Nephron progenitor cell (in vitro differentiated cells): Measurements from ENCODE around the gene PSAPL1.

Source experiments
- DNase-seq: peaks from one replicate; pipeline ENCODE4 v3.0.0; 2021
- H3K27ac Mint-ChIP-seq: 2 replicates; pipeline ENCODE4 v1.8.0; 2021; ENCODE audit warnings: mild to moderate bottlenecking, moderate library complexity, mixed read lengths
- H3K27me3 Mint-ChIP-seq: 2 replicates; pipeline ENCODE4 v1.8.0; 2021; ENCODE audit warnings: mild to moderate bottlenecking, low read depth, mixed read lengths; ENCODE audit not compliant: poor library complexity
- H3K36me3 Mint-ChIP-seq: 2 replicates; pipeline ENCODE4 v1.8.0; 2021; ENCODE audit warnings: low read depth, mixed read lengths
- H3K4me1 Mint-ChIP-seq: 2 replicates; pipeline ENCODE4 v1.8.0; 2021; ENCODE audit warnings: mixed read lengths
- H3K4me3 Mint-ChIP-seq: 2 replicates; pipeline ENCODE4 v1.8.0; 2021; ENCODE audit warnings: mild to moderate bottlenecking, moderate library complexity, mixed read lengths
- H3K9me3 Mint-ChIP-seq: 2 replicates; pipeline ENCODE4 v1.8.0; 2021; ENCODE audit warnings: mild to moderate bottlenecking, moderate library complexity, mixed read lengths
- TF ChIP-seq, protein P1 (sequence below): fragments of 200-600 bp; sonication (generic); IDR thresholded peaks from 2 replicates; pipeline ENCODE4 v1.5.0; 2021; ENCODE audit warnings: antibody characterized with exemption

Gene PSAPL1

DNA sequence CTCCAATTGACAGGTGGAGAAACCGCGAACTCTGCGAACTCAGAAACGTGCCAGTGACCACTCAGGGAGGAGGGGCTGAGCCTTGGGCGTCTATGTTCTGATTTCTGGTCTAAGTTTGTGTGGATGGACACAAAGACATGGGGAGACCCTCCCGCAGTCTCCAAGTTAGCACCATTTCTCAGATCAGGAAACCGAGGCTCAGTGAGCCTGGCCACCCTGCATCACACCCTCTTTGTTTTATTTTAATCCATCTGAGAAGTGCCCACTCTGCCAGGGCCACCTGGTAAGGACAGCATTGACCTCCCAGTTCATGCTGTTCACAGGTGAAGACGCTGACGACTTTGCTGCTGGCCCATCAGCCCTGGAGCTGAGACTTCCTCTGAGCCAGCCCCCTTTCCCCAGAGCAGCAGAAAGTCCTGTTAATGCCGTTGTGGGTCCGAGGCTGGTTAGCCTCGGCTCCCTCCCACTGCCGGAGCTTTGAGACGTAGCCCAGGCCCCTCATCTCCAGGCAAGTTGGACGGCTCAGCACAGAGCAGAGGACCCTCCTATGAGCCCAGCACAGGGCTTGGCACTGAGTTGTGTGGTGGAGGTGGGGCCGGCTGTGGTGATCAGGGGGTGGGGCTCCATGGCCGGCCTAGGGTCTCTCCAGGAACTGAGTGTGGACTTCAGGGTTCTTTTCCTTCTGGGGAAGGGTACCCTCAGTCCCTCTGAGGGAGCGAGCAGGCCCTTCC, 43.7 kb downstream of the PSAPL1 start:
- no peak overlapping the region for H3K4me3 Mint-ChIP-seq
- H3K27ac Mint-ChIP-seq, result no peak overlapping the region
- peaks cover 8% of the 10 kb centered on the region for H3K27me3 Mint-ChIP-seq
- DNase-seq, result no peak
- TF ChIP-seq, protein P1, sequence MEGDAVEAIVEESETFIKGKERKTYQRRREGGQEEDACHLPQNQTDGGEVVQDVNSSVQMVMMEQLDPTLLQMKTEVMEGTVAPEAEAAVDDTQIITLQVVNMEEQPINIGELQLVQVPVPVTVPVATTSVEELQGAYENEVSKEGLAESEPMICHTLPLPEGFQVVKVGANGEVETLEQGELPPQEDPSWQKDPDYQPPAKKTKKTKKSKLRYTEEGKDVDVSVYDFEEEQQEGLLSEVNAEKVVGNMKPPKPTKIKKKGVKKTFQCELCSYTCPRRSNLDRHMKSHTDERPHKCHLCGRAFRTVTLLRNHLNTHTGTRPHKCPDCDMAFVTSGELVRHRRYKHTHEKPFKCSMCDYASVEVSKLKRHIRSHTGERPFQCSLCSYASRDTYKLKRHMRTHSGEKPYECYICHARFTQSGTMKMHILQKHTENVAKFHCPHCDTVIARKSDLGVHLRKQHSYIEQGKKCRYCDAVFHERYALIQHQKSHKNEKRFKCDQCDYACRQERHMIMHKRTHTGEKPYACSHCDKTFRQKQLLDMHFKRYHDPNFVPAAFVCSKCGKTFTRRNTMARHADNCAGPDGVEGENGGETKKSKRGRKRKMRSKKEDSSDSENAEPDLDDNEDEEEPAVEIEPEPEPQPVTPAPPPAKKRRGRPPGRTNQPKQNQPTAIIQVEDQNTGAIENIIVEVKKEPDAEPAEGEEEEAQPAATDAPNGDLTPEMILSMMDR, result no peak
- no peaks in the 10 kb centered on the region for H3K9me3 Mint-ChIP-seq
- H3K36me3 Mint-ChIP-seq, result no peaks in the 10 kb centered on the region
- peaks cover 50% of the 10 kb centered on the region for H3K4me1 Mint-ChIP-seq

DNA sequence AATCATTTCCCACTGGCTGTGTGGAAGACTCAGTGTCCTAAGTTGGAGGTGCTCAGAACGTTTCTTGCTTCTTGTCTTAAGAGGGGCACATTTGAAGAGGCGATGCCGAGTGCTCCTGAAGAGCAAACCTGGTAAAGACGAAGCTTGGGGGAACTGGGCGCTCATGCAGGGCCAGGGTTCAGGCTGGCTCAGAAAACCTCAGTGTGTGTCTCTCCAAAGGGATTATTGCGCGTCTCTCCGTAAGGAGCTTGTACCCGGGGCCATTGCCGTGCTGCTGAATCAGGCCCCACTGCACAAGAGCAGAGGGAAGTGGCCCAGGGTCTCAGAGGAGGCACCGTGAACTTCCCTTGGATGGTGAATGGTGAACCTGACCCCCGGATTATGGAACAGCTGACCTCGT, 44.4 kb downstream of the PSAPL1 start:
- no peak overlapping the region for H3K27ac Mint-ChIP-seq

DNA sequence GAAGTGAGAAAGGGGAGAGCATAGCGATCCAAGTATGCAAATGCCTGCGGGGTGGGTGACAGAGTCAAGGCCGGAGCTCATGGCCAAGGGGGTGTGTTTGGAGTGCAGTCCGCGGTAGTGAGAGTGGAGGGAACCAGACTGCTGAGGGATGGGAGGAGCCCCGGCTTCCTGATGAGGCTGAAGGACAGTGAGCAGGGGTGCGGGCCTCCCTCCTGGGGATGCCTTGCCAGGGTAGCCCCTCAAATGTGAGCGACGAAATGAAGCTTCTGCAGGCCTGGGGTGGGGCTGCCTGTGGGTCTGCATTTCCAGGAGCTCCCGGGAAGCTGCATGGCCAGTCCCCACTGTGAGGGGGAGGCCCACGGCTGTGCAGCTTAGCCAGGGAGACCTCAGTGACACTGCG, 45.0 kb downstream of the PSAPL1 start:
- TF ChIP-seq, protein P1, result no peak
- Mint-ChIP-seq H3K9me3 (no peaks in the 10 kb centered on the region), H3K4me3 (no peak overlapping the region), H3K27ac (no peak overlapping the region), H3K36me3 (no peaks in the 10 kb centered on the region), H3K27me3 (peaks cover 8% of the 10 kb centered on the region), H3K4me1 (peaks cover 44% of the 10 kb centered on the region)
- DNase-seq, result no peak

More for the DNA sequence above, 44.4 kb downstream of the PSAPL1 start:
- TF ChIP-seq, protein P1, result no peak
- H3K9me3 Mint-ChIP-seq, result no peaks in the 10 kb centered on the region
- DNase-seq, result no peak
- H3K27me3 Mint-ChIP-seq, result peaks cover 8% of the 10 kb centered on the region
- H3K4me1 Mint-ChIP-seq, result peaks cover 50% of the 10 kb centered on the region
- H3K36me3 Mint-ChIP-seq, result no peaks in the 10 kb centered on the region
- H3K4me3 Mint-ChIP-seq, result no peak overlapping the region

DNA sequence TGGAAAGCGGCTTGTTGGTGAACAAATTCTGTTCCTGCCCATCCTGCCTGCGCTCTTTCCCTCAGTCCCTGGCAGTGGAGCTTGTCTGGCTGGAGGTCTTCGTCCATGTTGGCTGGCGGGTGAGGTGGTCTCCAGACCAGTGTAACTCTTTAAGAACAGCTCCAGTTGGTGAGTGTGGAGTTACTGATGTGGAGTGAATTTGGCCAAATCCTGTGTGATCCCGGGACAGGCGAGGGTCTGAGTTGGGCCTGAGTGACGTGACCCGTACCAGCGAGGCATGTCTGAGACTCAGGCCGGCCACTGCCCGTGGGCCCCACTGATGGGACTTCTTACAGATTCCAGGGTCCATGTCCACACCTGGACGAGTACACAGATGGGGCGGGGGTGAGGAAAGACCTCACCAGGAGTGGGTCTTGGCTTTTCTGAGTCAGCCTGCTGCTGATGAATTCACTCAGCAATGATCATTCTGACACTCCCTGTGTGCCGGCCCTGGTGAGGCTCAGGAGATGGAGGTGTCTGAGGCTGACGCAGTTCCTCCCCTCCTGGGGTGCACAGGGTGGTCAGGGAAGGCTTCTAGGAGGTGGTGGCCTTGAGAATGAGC, 45.5 kb downstream of the PSAPL1 start:
- no peak for DNase-seq
- H3K27ac Mint-ChIP-seq, result no peak overlapping the region
- no peaks in the 10 kb centered on the region for H3K9me3 Mint-ChIP-seq
- TF ChIP-seq, protein P1, result no peak
- peaks cover 39% of the 10 kb centered on the region for H3K4me1 Mint-ChIP-seq
- H3K36me3 Mint-ChIP-seq, result no peaks in the 10 kb centered on the region
- peaks cover 8% of the 10 kb centered on the region for H3K27me3 Mint-ChIP-seq
- no peak overlapping the region for H3K4me3 Mint-ChIP-seq

DNA sequence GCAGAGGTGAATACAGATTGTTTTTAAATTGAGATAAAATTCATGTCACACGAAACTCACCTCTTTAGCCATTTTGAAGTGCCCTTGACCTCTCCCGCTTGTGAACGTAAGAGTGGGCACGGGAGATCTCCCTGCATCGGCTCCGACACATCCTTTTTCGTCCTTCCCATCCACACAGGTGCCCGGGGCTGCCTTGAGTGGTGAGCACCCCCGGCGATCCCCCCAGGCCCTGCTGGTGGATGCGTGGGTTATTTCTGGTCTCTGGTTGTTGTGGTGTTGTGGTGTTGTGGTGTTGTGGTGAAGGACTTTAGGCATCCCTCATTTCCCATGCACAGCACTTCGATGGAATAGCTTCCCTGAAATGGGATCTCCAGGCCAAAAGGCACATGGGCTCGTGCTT, 46.1 kb downstream of the PSAPL1 start:
- Mint-ChIP-seq H3K27ac (no peak overlapping the region), H3K36me3 (no peaks in the 10 kb centered on the region), H3K4me1 (peaks cover 38% of the 10 kb centered on the region), H3K27me3 (peaks cover 8% of the 10 kb centered on the region), H3K4me3 (no peak overlapping the region), H3K9me3 (no peaks in the 10 kb centered on the region)
- TF ChIP-seq, protein P1, result no peak
- no peak for DNase-seq

DNA sequence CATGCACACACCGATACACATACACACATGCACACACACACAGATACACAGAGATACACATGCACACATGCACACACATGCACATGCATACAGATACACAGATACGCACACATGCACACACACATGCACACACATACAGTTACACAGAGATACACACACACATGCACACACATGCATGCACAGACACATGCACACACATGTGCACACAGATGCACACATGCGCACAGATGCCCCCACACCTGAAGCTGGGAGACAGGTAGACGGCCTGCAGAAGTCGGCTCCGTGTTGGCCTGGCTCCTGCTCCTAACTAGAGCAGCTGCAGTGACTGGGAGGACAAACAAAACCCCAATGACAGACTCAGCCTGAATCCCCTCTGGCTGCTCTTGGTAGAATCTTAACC, 46.8 kb downstream of the PSAPL1 start:
- H3K36me3 Mint-ChIP-seq, result no peaks in the 10 kb centered on the region
- H3K27me3 Mint-ChIP-seq, result peaks cover 8% of the 10 kb centered on the region
- TF ChIP-seq, protein P1, result no peak
- H3K4me1 Mint-ChIP-seq, result peaks cover 38% of the 10 kb centered on the region
- no peak for DNase-seq
- no peaks in the 10 kb centered on the region for H3K9me3 Mint-ChIP-seq
- H3K27ac Mint-ChIP-seq, result no peak overlapping the region
- H3K4me3 Mint-ChIP-seq, result no peak overlapping the region
